Measurements from ENCODE around the gene GFPT2. TPM values are rescaled to one million over a fixed set of nuclear protein-coding genes. Genes with fewer than 3 reads are reported as not detected.

GFPT2 gene
- total and polyA plus RNA-seq, 5 donors: 2.3 to 25.6 (median 5.8) TPM

GRCh38 chr5:180377556-180378197, 24.5 kb upstream of the GFPT2 start:
- DNase-seq (no peak), ATAC-seq (no peak)
- H3K4me3 ChIP-seq (ENCODE audit: low read length): no peak overlapping the region
- H3K9me3 ChIP-seq (ENCODE audit: control insufficient read depth, low read length): no peaks in the 10 kb centered on the region
- WGBS: 73% methylated on average over 13 of the region's 13 CpGs
- no peaks in the 10 kb centered on the region for H3K27me3 ChIP-seq (ENCODE audit: control insufficient read depth, insufficient read depth)
- no peak overlapping the region for H3K27ac ChIP-seq (ENCODE audit: low read length)
- intact Hi-C loops (cut with DNase I): no loop called here
- H3K4me1 ChIP-seq (ENCODE audit: control insufficient read depth, insufficient read depth, low read length): no peaks in the 10 kb centered on the region

DNA sequence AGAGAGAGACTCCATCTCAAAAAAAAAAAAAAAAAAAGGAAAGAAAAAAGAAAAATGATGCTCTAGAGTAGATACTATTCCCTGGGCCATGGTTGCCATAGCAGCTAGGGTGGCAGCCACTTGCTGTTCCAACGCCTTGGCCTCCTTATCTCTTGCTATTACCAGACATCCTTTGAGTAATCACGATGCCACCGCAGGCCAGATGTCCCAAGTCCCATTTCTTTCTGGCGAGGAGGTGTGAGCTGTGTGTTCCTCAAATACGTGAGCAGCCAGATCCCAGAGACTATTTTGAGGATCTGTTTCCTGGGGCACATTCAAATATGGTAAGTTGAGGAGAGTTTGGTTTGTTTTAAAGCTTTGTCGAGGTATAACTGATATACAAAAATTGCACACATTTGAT, 23.4 kb upstream of the GFPT2 start:
- Histone ChIP-seq H3K4me3 (ENCODE audit: low read length) (no peak overlapping the region), H3K27ac (ENCODE audit: low read length) (no peak overlapping the region), H3K27me3 (ENCODE audit: control insufficient read depth, insufficient read depth) (no peaks in the 10 kb centered on the region), H3K4me1 (ENCODE audit: control insufficient read depth, insufficient read depth, low read length) (no peaks in the 10 kb centered on the region), H3K9me3 (ENCODE audit: control insufficient read depth, low read length) (no peaks in the 10 kb centered on the region)
- no peak for ATAC-seq
- intact Hi-C loops (cut with DNase I): no loop called here
- 41% methylated on average over 6 of the region's 6 CpGs for WGBS
- DNase-seq: no peak

DNA sequence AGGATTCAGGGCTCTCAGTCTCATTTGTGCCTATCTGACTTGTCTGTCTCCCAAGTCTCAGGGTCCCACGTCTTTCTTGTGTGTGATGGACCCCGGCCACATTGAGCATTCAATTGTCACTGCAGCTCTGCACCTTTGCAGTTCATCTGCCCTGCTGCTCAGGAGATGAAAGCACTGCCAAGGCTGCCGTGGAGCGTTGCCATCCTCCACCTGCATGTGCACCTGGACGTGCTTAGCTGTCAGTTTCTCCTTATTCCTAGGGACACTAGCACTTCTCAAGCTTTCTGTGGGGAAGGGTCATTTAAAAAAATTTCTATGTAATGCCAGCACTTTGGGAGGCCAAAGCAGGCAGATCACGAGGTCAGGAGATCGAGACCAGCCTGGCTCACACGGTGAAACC, 22.8 kb upstream of the GFPT2 start:
- intact Hi-C loops (cut with DNase I): no loop called here
- no peak for DNase-seq
- H3K4me1 ChIP-seq (ENCODE audit: control insufficient read depth, insufficient read depth, low read length): no peaks in the 10 kb centered on the region
- ATAC-seq: no peak
- 88% methylated on average over 8 of the region's 8 CpGs for WGBS
- no peaks in the 10 kb centered on the region for H3K9me3 ChIP-seq (ENCODE audit: control insufficient read depth, low read length)
- no peak overlapping the region for H3K4me3 ChIP-seq (ENCODE audit: low read length)
- H3K27me3 ChIP-seq (ENCODE audit: control insufficient read depth, insufficient read depth): no peaks in the 10 kb centered on the region
- H3K27ac ChIP-seq (ENCODE audit: low read length): no peak overlapping the region

GRCh38 chr5:180375291-180375690, 22.2 kb upstream of the GFPT2 start:
- Histone ChIP-seq H3K9me3 (ENCODE audit: control insufficient read depth, low read length) (no peaks in the 10 kb centered on the region), H3K4me1 (ENCODE audit: control insufficient read depth, insufficient read depth, low read length) (no peaks in the 10 kb centered on the region), H3K27ac (ENCODE audit: low read length) (no peak overlapping the region), H3K4me3 (ENCODE audit: low read length) (no peak overlapping the region), H3K27me3 (ENCODE audit: control insufficient read depth, insufficient read depth) (no peaks in the 10 kb centered on the region)
- DNase-seq (no peak), ATAC-seq (no peak)
- 84% methylated on average over 9 of the region's 9 CpGs for WGBS
- intact Hi-C loops (cut with DNase I): no loop called here

DNA sequence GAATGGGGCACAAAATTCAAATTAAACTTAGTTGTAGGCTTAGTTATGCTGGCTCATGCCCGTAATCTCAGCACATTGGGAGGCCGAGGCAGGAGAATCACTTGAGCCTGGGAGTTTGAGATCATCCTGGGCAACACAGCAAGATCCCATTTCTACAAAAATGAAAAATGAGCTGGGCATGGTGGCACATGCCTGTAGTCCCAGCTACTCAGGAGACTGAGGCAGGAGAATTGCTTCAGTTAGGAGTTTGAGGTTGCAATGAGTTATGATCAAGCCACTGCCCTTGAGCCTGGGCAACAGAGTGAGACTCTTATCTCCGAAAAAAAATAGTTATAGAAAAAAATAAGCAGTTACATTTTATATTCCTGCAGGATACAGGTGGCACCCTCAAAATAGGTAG, 20.7 kb upstream of the GFPT2 start:
- intact Hi-C loops (cut with DNase I): no loop called here
- no peaks in the 10 kb centered on the region for H3K9me3 ChIP-seq (ENCODE audit: control insufficient read depth, low read length)
- no peak for ATAC-seq
- DNase-seq: no peak
- no peaks in the 10 kb centered on the region for H3K4me1 ChIP-seq (ENCODE audit: control insufficient read depth, insufficient read depth, low read length)
- no peaks in the 10 kb centered on the region for H3K27me3 ChIP-seq (ENCODE audit: control insufficient read depth, insufficient read depth)
- no peak overlapping the region for H3K4me3 ChIP-seq (ENCODE audit: low read length)
- WGBS: 94% methylated on average over 3 of the region's 3 CpGs
- H3K27ac ChIP-seq (ENCODE audit: low read length): no peak overlapping the region

DNA sequence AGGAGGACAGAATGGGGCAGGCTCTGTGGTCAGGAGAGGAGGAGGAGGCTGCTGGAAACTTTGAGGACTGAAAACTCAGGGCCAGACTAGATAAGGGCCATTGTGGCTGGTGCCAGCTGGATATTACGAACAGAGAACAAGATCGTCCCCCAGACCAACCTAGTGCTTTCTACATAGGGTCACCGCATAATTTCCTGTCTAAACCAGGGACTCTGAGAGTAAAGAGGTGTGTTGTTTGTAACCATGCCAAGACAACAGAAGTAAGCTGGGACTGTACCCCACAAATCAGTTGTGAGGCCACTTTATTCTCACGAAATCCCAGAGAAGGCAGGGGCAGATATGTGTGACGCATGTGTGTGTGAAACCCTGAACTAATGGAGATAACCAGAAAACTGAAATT, 20.3 kb upstream of the GFPT2 start:
- Histone ChIP-seq H3K9me3 (ENCODE audit: control insufficient read depth, low read length) (no peaks in the 10 kb centered on the region), H3K27ac (ENCODE audit: low read length) (no peak overlapping the region), H3K4me1 (ENCODE audit: control insufficient read depth, insufficient read depth, low read length) (no peaks in the 10 kb centered on the region), H3K27me3 (ENCODE audit: control insufficient read depth, insufficient read depth) (no peaks in the 10 kb centered on the region), H3K4me3 (ENCODE audit: low read length) (no peak overlapping the region)
- ATAC-seq (no peak), DNase-seq (no peak)
- WGBS: 73% methylated on average over 5 of the region's 5 CpGs
- intact Hi-C loops (cut with DNase I): no loop called here

GRCh38 chr5:180371949-180372348, 18.8 kb upstream of the GFPT2 start:
- DNase-seq (no peak), ATAC-seq (no peak)
- 90% methylated on average over 5 of the region's 5 CpGs for WGBS
- Histone ChIP-seq H3K4me3 (ENCODE audit: low read length) (no peak overlapping the region), H3K9me3 (ENCODE audit: control insufficient read depth, low read length) (no peaks in the 10 kb centered on the region), H3K27me3 (ENCODE audit: control insufficient read depth, insufficient read depth) (no peaks in the 10 kb centered on the region), H3K27ac (ENCODE audit: low read length) (no peak overlapping the region), H3K4me1 (ENCODE audit: control insufficient read depth, insufficient read depth, low read length) (no peaks in the 10 kb centered on the region)
- intact Hi-C loops (cut with DNase I): no loop called here

GRCh38 chr5:180370861-180371641, 17.9 kb upstream of the GFPT2 start:
- DNase-seq (no peak), ATAC-seq (peak; percentile 18 to 32)
- WGBS: 81% methylated on average over 24 of the region's 24 CpGs
- H3K27me3 ChIP-seq (ENCODE audit: control insufficient read depth, insufficient read depth): no peaks in the 10 kb centered on the region
- intact Hi-C loops (cut with DNase I): no loop called here
- no peaks in the 10 kb centered on the region for H3K9me3 ChIP-seq (ENCODE audit: control insufficient read depth, low read length)
- H3K4me3 ChIP-seq (ENCODE audit: low read length): no peak overlapping the region
- H3K27ac ChIP-seq (ENCODE audit: low read length): no peak overlapping the region
- no peaks in the 10 kb centered on the region for H3K4me1 ChIP-seq (ENCODE audit: control insufficient read depth, insufficient read depth, low read length)

- no peak for DNase-seq
- Histone ChIP-seq H3K9me3 (ENCODE audit: control insufficient read depth, low read length) (no peaks in the 10 kb centered on the region), H3K4me1 (ENCODE audit: control insufficient read depth, insufficient read depth, low read length) (no peaks in the 10 kb centered on the region), H3K4me3 (ENCODE audit: low read length) (no peak overlapping the region), H3K27ac (ENCODE audit: low read length) (no peak overlapping the region), H3K27me3 (ENCODE audit: control insufficient read depth, insufficient read depth) (no peaks in the 10 kb centered on the region)
- 73% methylated on average over 4 of the region's 4 CpGs for WGBS
- intact Hi-C loops (cut with DNase I): no loop called here
- no peak for ATAC-seq
Observed at GRCh38 chr5:180367991-180368390, 14.9 kb upstream of the GFPT2 start.

DNA sequence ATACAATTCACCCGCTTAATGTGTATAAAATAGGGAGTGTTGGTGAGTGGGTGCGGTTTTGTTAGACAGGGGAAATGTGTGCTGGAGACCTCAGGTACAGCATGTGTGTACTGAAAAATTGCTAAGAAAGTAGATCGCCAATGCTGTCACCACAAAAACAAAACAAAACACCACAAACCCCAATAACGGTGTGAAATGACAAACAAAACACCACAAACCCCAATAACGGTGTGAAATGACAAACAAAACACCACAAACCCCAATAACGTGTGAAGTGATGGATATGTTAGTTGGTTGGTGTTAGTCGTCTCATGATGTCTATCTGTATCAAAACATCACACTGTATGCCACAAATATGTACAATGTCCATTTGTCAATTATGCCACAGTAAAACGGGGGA, 14.2 kb upstream of the GFPT2 start:
- no peaks in the 10 kb centered on the region for H3K9me3 ChIP-seq (ENCODE audit: control insufficient read depth, low read length)
- H3K27me3 ChIP-seq (ENCODE audit: control insufficient read depth, insufficient read depth): no peaks in the 10 kb centered on the region
- WGBS: 91% methylated on average over 8 of the region's 8 CpGs
- no peak for ATAC-seq
- no peak overlapping the region for H3K27ac ChIP-seq (ENCODE audit: low read length)
- H3K4me3 ChIP-seq (ENCODE audit: low read length): no peak overlapping the region
- DNase-seq: no peak
- intact Hi-C loops (cut with DNase I): no loop called here
- H3K4me1 ChIP-seq (ENCODE audit: control insufficient read depth, insufficient read depth, low read length): no peaks in the 10 kb centered on the region

DNA sequence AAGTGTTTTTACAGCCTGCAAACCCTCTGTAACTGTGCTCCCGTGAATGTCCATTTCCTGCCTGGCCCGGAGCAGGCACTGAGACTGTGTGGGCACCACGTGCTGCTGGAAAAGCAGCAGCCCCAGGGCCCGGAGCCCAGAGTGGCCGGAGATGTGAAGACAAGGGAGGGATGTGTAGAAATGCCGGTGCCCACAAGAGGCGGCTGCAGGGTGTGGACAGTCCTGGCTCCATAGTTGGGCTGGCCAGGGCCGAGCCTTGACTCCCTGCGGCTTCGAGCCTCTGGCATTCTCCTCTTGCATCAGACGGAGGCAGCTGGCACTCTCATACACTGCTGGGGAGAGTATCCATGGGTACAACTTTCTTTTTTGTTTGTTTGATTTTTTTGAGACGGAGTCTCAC, 13.2 kb upstream of the GFPT2 start:
- DNase-seq (peak in 1 of 3 donors; percentile 68), ATAC-seq (peak; percentile 67 to 78)
- 34% methylated on average over 12 of the region's 12 CpGs for WGBS
- Histone ChIP-seq H3K9me3 (ENCODE audit: control insufficient read depth, low read length) (no peaks in the 10 kb centered on the region), H3K4me3 (ENCODE audit: low read length) (no peak overlapping the region), H3K4me1 (ENCODE audit: control insufficient read depth, insufficient read depth, low read length) (no peaks in the 10 kb centered on the region), H3K27ac (ENCODE audit: low read length) (no peak overlapping the region), H3K27me3 (ENCODE audit: control insufficient read depth, insufficient read depth) (no peaks in the 10 kb centered on the region)
- intact Hi-C loops (cut with DNase I): no loop called here

Data from right cardiac atrium (tissue), 5 donors.